Activated T-helper 2 cell treated with anti-CD3 and anti-CD28 coated beads, Interferon-gamma antibody, Interleukin-2, Interleukin-4, amounts not matched to agents 10 μg/mL and 5 μg/mL and 100 μg/mL, durations not matched to agents 14 hours and 24 hours and 36 hours (primary cell): ENCODE measurements around the gene PPP1R14B. TPM values are rescaled to one million over a fixed set of nuclear protein-coding genes. Genes with fewer than 3 reads are reported as not detected.

Experiments used
- DNase-seq: peaks from one replicate; pipeline ENCODE4 v3.0.0; 2021; ENCODE audit warnings: low spot score
- H3K27ac Mint-ChIP-seq: one replicate; pipeline ENCODE4 v1.8.0; 2021; ENCODE audit warnings: mixed read lengths
- H3K27me3 Mint-ChIP-seq: one replicate; pipeline ENCODE4 v1.8.0; 2021; ENCODE audit warnings: low read depth, mixed read lengths
- H3K36me3 Mint-ChIP-seq: one replicate; pipeline ENCODE4 v1.8.0; 2021; ENCODE audit warnings: low read depth, mixed read lengths
- H3K4me1 Mint-ChIP-seq: one replicate; pipeline ENCODE4 v1.8.0; 2021; ENCODE audit warnings: low read depth, mixed read lengths
- H3K4me3 Mint-ChIP-seq: one replicate; pipeline ENCODE4 v1.8.0; 2021; ENCODE audit warnings: low read depth, mild to moderate bottlenecking, moderate library complexity, mixed read lengths
- H3K9me3 Mint-ChIP-seq: one replicate; pipeline ENCODE4 v1.8.0; 2021; ENCODE audit warnings: mixed read lengths
- intact Hi-C: fragments of 100-400 bp; cut with micrococcal nuclease; formaldehyde crosslinking; loops from one replicate; pipeline ENCODE4 v1.15.1; 2023
- total RNA-seq: library from RNA; stranded (reverse); gene quantifications from 2 replicates; pipeline ENCODE4 v1.2.3, GENCODE V29; 2022

Gene PPP1R14B
- total RNA-seq, 1 donor from 2014 or later: 273 TPM

- Mint-ChIP-seq H3K4me3 (peak overlapping the region; percentile 56), H3K36me3 (peaks cover 33% of the 10 kb centered on the region), H3K27ac (peak overlapping the region; percentile 17), H3K9me3 (no peaks in the 10 kb centered on the region), H3K4me1 (peaks cover 28% of the 10 kb centered on the region), H3K27me3 (no peaks in the 10 kb centered on the region)
- no peak for DNase-seq
- intact Hi-C loops: no loop called here
These were observed 3.4 kb downstream of the PPP1R14B start for GRCh38 chr11:64243236-64243854.

- Mint-ChIP-seq H3K27ac (peak overlapping the region; percentile 93), H3K36me3 (peaks cover 48% of the 10 kb centered on the region), H3K4me3 (peak overlapping the region; percentile 94), H3K9me3 (no peaks in the 10 kb centered on the region), H3K4me1 (peaks cover 20% of the 10 kb centered on the region), H3K27me3 (no peaks in the 10 kb centered on the region)
- DNase-seq: no peak
- intact Hi-C loops: loop anchor here (1.0 to 2.0 kb wide), 7 partner anchors 15 to 76 kb away; partner anchors contain the start of genes BAD, ESRRA, FERMT3 and GPR137
These were observed 5.0 kb downstream of the PPP1R14B start for GRCh38 chr11:64241491-64242374.

- H3K27me3 Mint-ChIP-seq: no peaks in the 10 kb centered on the region
- peak overlapping the region; percentile 94 for H3K4me3 Mint-ChIP-seq
- peaks cover 48% of the 10 kb centered on the region for H3K36me3 Mint-ChIP-seq
- H3K9me3 Mint-ChIP-seq: no peaks in the 10 kb centered on the region
- DNase-seq: peak; percentile 100
- intact Hi-C loops: loop anchor here (1.0 to 2.0 kb wide), 7 partner anchors 15 to 76 kb away; partner anchors contain the start of genes BAD, ESRRA, FERMT3 and GPR137
- H3K4me1 Mint-ChIP-seq: peaks cover 20% of the 10 kb centered on the region
- H3K27ac Mint-ChIP-seq: peak overlapping the region; percentile 93
These were observed 5.6 kb downstream of the PPP1R14B start for GRCh38 chr11:64241241-64241490.

GRCh38 chr11:64240435-64241240 is 6.1 kb downstream of the PPP1R14B start, which contains the start of gene FKBP2:
Gene FKBP2, plus strand, starts transcription at chr11:64241095. Its CDS starts 1,293 bp downstream, at chr11:64242388.
- no peaks in the 10 kb centered on the region for H3K27me3 Mint-ChIP-seq
- peak within 1 kb of the TSS; percentile 94 for H3K4me3 Mint-ChIP-seq
- H3K4me1 Mint-ChIP-seq: peaks cover 20% of the 10 kb centered on the region
- intact Hi-C loops: loop anchor here (1.0 to 2.0 kb wide), 7 partner anchors 14 to 77 kb away; partner anchors contain the start of genes BAD, ESRRA, FERMT3 and GPR137
- peak; percentile 98 for DNase-seq
- no peaks in the 10 kb centered on the region for H3K9me3 Mint-ChIP-seq
- H3K27ac Mint-ChIP-seq: peak within 1 kb of the TSS; percentile 93
- H3K36me3 Mint-ChIP-seq: peaks cover 45% of the 10 kb centered on the region

GRCh38 chr11:64239662-64240434 is 6.9 kb downstream of the PPP1R14B start:
- Mint-ChIP-seq H3K36me3 (peaks cover 50% of the 10 kb centered on the region), H3K4me1 (peaks cover 25% of the 10 kb centered on the region), H3K4me3 (peak overlapping the region; percentile 94), H3K27me3 (no peaks in the 10 kb centered on the region), H3K9me3 (no peaks in the 10 kb centered on the region), H3K27ac (peak overlapping the region; percentile 93)
- DNase-seq: no peak
- intact Hi-C loops: loop anchor here (2.0 kb wide), 3 partner anchors 33 to 53 kb away; partner anchors contain the start of genes BAD, FERMT3, GPR137 and STIP1

- Mint-ChIP-seq H3K4me3 (no peak overlapping the region), H3K36me3 (peaks cover 46% of the 10 kb centered on the region), H3K27ac (peak overlapping the region; percentile 35), H3K4me1 (peaks cover 25% of the 10 kb centered on the region), H3K27me3 (no peaks in the 10 kb centered on the region), H3K9me3 (no peaks in the 10 kb centered on the region)
- no peak for DNase-seq
- intact Hi-C loops: no loop called here
These were observed 7.7 kb downstream of the PPP1R14B start for GRCh38 chr11:64238999-64239398.

- no peak overlapping the region for H3K4me3 Mint-ChIP-seq
- intact Hi-C loops: no loop called here
- peaks cover 20% of the 10 kb centered on the region for H3K4me1 Mint-ChIP-seq
- H3K27ac Mint-ChIP-seq: peak overlapping the region; percentile 42
- H3K36me3 Mint-ChIP-seq: peaks cover 37% of the 10 kb centered on the region
- no peaks in the 10 kb centered on the region for H3K27me3 Mint-ChIP-seq
- no peaks in the 10 kb centered on the region for H3K9me3 Mint-ChIP-seq
- DNase-seq: no peak
These were observed 8.7 kb downstream of the PPP1R14B start for GRCh38 chr11:64238076-64238475.

GRCh38 chr11:64237484-64237951 is 9.2 kb downstream of the PPP1R14B start:
- Mint-ChIP-seq H3K4me3 (peak overlapping the region; percentile 13), H3K27ac (no peak overlapping the region), H3K27me3 (no peaks in the 10 kb centered on the region), H3K36me3 (peaks cover 36% of the 10 kb centered on the region), H3K9me3 (no peaks in the 10 kb centered on the region), H3K4me1 (peaks cover 19% of the 10 kb centered on the region)
- intact Hi-C loops: no loop called here
- no peak for DNase-seq

- intact Hi-C loops: no loop called here
- no peaks in the 10 kb centered on the region for H3K27me3 Mint-ChIP-seq
- DNase-seq: no peak
- H3K4me3 Mint-ChIP-seq: peak overlapping the region; percentile 85
- H3K27ac Mint-ChIP-seq: no peak overlapping the region
- H3K36me3 Mint-ChIP-seq: peaks cover 32% of the 10 kb centered on the region
- no peaks in the 10 kb centered on the region for H3K9me3 Mint-ChIP-seq
- peaks cover 18% of the 10 kb centered on the region for H3K4me1 Mint-ChIP-seq
These were observed 11.1 kb downstream of the PPP1R14B start for GRCh38 chr11:64235437-64236161.

- DNase-seq: peak; percentile 43
- Mint-ChIP-seq H3K36me3 (peaks cover 27% of the 10 kb centered on the region), H3K27ac (peak overlapping the region; percentile 60), H3K9me3 (no peaks in the 10 kb centered on the region), H3K27me3 (no peaks in the 10 kb centered on the region), H3K4me1 (peaks cover 14% of the 10 kb centered on the region), H3K4me3 (peak overlapping the region; percentile 85)
- intact Hi-C loops: no loop called here
These were observed 11.9 kb downstream of the PPP1R14B start for GRCh38 chr11:64234647-64235379.
